NCI-H1092 (cell line): ENCODE data around the gene RNF130.
"Not testable (repeated sequence)": the region's sequence is repeated elsewhere in the genome, so short reads cannot be mapped to it uniquely, and the experiment has no call there.

Experiments used
- DNase-seq: peaks from one replicate; lab custom pipeline; 2025; lab: John Stamatoyannopoulos, UW

RNF130 gene

DNA sequence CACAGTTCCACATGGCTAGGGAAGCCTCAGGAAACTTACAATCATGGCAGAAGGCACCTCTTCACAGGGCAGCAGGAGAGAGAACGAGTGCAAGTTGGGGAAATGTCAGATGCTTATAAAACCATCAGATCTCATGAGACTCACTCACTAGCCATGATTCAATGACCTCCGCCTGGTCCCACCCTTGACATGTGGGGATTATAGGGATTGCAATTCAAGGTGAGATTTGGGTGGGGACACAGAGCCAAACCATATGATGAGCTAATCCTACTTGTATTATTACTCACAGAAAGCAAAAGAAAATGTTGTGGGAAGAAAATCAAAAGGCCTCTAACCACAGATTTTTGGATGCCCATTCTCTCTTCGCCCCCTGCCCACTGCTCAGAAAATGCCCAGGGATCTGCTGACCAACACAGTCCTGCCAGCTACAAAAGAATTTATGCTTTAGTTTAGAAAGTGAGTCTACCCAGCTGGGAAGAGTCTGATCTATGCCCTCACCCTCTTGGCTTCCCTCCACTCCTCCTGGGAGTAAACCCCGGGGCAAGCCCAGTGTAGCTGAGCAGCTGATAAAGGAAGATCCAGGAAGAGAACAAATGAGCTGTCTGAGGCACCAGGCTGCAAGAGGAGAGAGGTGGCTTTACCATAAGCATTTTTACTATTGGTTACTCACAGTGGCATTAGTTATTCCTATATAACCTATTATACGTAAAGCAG is 53.1 kb downstream of the RNF130 start:
- no peak for DNase-seq

GRCh38 chr5:180015523-180015922 is 56.0 kb downstream of the RNF130 start:
- DNase-seq: not testable (repeated sequence)

DNA sequence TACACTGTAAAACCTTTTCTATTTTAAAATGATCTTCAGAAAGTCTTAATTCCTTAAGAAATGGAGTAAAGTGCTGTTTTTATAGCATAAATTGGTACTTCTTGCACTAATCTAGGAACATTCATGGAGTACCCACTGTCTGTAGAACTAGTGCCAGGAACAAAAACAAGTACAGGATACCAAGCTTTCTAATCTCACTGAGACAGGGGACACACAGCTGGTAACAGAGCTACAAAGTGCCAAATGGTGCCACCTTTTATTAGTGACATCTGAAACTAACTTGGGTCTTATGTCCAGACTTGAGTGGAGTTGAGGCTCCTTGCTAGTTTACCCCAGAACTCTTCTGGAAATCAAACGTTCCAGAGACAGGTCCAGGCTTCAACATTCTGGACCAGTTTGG is 57.9 kb downstream of the RNF130 start:
- DNase-seq: no peak

GRCh38 chr5:180012316-180012715 is 59.2 kb downstream of the RNF130 start:
- no peak for DNase-seq

DNA sequence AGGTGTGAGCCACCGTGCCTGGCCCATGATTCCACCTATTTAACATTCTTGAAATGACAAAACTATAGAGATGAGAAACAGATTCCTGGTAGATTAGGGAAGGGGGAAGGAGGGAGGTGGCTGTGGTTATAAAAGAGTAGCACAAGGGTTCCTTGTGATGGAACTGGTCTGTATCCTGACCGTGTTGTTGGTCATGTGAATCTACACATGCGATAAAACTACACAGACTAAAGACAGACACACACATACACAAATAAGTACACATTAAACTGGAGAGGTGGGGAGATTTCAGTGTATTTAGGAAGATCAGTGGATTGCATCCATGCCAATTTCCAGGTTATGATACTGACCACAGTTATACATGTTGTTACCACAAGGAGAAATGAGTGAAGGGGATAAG is 60.9 kb downstream of the RNF130 start:
- no peak for DNase-seq

DNA sequence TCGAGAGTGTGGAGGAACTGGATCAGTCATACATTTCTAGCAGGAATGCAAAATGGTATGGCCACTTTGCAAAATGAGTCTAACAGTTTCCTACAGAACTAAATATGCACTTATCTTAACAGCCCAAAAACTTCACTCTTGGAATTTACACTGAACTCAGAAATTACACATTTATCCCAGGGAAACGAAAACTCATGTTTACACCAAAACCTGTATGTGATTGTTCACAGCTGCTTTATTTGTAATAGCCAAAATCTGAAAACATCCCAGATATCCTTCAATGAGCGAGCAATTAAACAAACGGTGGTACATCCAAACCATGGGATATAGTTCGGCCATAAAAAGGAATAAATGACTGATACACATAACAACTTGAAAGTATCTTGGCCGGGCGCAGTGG is 62.0 kb downstream of the RNF130 start:
- DNase-seq: no peak

GRCh38 chr5:180008433-180008832 is 63.1 kb downstream of the RNF130 start:
- DNase-seq: no peak

- no peak for DNase-seq
Observed at GRCh38 chr5:180007582-180007981, 64.0 kb downstream of the RNF130 start.

DNA sequence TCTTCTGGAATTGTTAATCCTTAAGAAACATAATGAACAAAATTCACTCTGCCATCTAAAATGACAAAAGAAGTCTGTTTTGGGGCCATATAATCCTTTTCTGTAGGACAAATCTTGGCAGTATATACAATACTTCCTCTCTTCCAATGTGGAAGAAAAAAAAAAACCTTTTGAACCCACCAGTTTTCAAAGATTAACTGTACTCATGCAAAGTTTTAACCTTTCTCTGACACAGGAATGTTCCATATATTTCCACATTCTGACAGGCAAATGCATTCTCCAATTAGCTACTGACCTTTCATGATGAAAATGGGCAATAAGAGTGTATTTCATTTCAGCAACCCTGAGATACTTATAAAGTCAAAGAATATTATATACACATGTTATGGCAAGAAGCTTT is 65.4 kb downstream of the RNF130 start:
- no peak for DNase-seq

GRCh38 chr5:180003127-180003526 is 68.4 kb downstream of the RNF130 start:
- DNase-seq: no peak

- DNase-seq: no peak
Observed at GRCh38 chr5:180001742-180002141, 69.8 kb downstream of the RNF130 start.

DNA sequence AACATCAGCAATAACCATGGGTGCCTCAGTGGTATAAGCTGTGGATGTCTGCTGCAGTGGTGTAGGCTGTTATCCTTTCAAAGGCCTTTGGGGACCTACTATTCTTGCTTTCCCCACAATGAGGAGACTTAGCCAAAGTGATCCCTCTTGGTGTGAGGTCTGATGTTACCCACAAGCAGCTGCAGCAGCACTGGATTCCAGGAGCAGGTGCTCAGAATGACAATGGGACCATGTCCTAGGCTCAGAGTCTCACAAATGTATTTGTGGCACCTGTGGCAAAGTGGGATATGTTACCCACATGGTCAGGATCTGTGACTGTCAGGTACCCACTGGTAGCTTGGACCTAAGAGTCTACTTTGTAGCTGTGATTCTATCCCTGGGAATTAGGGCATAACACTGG is 70.4 kb downstream of the RNF130 start:
- no peak for DNase-seq

DNA sequence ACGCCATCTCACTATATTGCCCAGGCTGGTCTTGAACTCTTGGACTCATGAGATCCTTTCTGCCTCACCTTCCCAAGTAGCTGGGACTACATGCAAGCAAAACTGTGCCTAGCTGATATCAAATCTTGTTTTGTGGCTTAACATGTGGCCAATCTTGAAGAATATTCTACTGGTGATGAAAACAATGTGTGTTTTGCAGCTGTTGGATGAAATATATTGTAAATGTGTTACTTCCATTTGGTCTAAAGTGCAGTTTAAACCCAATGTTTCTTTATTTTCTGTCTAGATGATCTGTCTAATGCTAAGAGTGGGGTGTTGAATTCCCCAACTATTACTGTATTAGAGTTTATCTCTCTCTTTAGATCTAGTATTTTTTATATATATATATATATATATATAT is 73.1 kb downstream of the RNF130 start:
- no peak for DNase-seq

GRCh38 chr5:179994583-179995323 is 76.8 kb downstream of the RNF130 start:
- no peak for DNase-seq

GRCh38 chr5:179992855-179993254 is 78.7 kb downstream of the RNF130 start:
- DNase-seq: not testable (repeated sequence)

DNA sequence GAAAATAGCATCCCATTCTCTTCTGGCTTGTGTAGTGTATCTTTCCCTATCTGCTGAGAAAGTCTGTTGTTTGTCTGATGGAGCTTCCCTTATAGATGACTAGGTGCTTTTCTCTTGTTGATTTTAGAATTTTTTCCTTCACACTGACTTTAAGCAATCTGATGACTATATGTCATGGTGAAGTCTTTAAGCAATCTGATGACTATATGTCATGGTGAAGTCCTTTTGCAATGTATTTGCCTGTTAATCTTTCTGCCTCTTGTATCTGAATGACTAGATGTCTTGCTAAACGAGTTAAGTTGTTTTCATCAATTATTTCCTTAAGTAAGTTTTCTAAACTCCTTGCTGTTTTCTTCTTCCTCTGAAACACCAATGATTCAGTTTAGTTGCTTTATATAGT is 80.5 kb downstream of the RNF130 start:
- DNase-seq: no peak

- DNase-seq: not testable (repeated sequence)
Observed at GRCh38 chr5:179990525-179990924, 81.0 kb downstream of the RNF130 start.

DNA sequence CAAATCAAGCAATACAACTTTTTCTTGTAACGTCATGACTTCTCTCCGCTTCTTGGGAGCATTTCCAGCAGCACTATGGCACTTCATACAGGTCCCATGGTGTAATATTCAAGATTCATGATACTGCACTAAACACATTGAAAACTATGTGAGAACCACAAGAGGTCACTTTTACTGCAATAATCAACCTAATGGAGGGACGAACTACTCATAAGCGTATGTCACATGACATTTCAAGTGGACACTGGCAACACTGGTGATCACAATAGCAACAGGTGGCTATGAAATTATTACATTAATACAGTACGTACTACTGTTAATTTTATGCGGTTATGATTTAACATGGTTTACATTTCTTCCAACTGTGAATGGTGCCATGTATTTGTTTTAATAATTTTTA is 85.2 kb downstream of the RNF130 start:
- no peak for DNase-seq

- DNase-seq: no peak
Observed at GRCh38 chr5:179981636-179982035, 89.9 kb downstream of the RNF130 start.

DNA sequence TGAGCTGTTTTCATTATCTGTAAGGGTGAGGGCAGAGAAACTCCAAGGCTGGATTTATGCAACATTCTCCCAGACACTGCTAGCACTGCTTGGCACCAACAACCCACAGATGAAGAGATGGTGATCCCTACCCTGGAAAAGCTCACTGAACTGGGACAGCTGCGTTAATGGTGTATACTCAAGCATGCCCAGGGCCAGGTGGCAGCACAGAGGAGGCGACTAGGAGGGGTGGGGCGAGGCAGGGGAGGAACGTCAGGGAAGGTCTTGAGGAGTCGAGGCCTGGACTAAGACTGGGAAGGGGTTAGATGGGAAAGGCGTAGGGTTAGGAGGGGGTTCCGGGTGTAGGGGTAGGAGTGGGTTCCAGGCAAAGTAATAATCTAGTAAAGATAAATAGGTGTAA is 90.8 kb downstream of the RNF130 start:
- no peak for DNase-seq

- DNase-seq: no peak
Observed at GRCh38 chr5:179978792-179979191, 92.8 kb downstream of the RNF130 start.

GRCh38 chr5:179975713-179976134 is 95.8 kb downstream of the RNF130 start:
- no peak for DNase-seq

DNA sequence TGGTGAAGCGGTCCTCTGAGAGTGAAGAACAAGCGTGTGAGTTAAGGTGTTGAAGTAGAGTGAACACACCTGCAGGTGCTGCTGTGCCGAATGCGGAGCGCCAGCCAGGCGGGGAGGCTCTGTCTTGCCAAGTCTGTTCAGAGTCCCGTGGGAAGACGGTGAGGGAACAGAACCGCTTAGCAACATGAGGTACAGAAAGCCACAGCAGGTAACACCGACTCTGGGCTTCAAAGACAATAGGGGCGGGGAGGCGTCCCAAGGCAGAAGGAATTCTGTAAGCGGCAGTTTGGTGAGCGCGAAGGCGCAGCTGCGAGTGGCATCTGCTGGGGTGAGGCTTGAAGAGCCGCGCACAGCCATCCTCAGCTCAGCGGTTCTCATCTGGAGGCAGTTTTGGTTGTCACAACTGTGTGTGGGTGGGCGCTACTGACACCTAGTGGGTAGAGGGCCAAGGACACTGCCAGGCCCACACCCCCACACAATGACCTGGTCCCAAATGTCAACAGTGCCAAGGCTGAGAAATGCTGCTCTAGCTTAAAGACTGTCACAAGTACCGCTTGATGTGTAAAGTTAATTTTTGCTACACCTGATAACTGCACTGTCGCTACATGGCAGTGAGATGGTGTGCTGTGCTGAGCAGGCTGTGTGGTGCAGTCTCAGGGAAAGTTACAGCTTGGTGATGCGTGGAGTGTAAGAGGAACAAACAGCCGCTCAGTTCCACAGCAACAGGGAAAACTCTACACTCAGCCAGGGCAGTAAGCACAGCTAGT is 96.4 kb downstream of the RNF130 start:
- DNase-seq: peak; percentile 36
